ENCODE data around the gene MALAT1. TPM values are rescaled to one million over a fixed set of nuclear protein-coding genes. Genes with fewer than 3 reads are reported as not detected.
A peak's percentile ranks its signal among the peaks of the same experiment; 100 is the strongest.
"Not testable (repeated sequence)": the region's sequence is repeated elsewhere in the genome, so short reads cannot be mapped to it uniquely, and the experiment has no call there.

The MALAT1 gene
- total RNA-seq, 1 donor from 2014 or later, result 9,030 TPM

GRCh38 chr11:65516135-65516968 is 17.5 kb downstream of the MALAT1 start:
- no peak for DNase-seq (ENCODE audit: low spot score)
- H3F3A ChIP-seq (ENCODE audit: low read depth), result peaks cover 3% of the 10 kb centered on the region
- H3K4me1 Mint-ChIP-seq, result peaks cover 2% of the 10 kb centered on the region
- H2AFZ ChIP-seq (replicated peaks), result no peak overlapping the region
- no peak for TF ChIP-seq EZH2 (IDR thresholded peaks at IDR 0.05)
- TF ChIP-seq CTCF (IDR thresholded peaks at IDR 0.05), result no peak
- no peak for TF ChIP-seq EZH2phosphoT487 (IDR thresholded peaks at IDR 0.05)
- H3K27me3 Mint-ChIP-seq (ENCODE audit: insufficient read depth, low read depth), result peaks cover 6% of the 10 kb centered on the region
- H3K4me1 ChIP-seq, result no peaks in the 10 kb centered on the region
- H3K4me3 Mint-ChIP-seq, result peak overlapping the region; percentile 63
- no peaks in the 10 kb centered on the region for H3K36me3 ChIP-seq
- no peaks in the 10 kb centered on the region for H3K9me3 ChIP-seq (ENCODE audit: low read depth)
- peaks cover 2% of the 10 kb centered on the region for H3K36me3 Mint-ChIP-seq
- H3K9ac ChIP-seq, result no peak overlapping the region
- no peaks in the 10 kb centered on the region for H3K79me2 ChIP-seq (ENCODE audit: low read depth)
- no peak overlapping the region for H3K27ac ChIP-seq
- H3K9me3 Mint-ChIP-seq, result peaks cover 2% of the 10 kb centered on the region
- H3K4me2 ChIP-seq, result no peak overlapping the region
- H3K27ac Mint-ChIP-seq, result no peak overlapping the region
- H3K27me3 ChIP-seq, result no peaks in the 10 kb centered on the region
- H4K20me1 ChIP-seq (ENCODE audit: low read depth), result no peaks in the 10 kb centered on the region
- no peak overlapping the region for H3K4me3 ChIP-seq

GRCh38 chr11:65518941-65519549 is 20.2 kb downstream of the MALAT1 start:
- not testable (repeated sequence) for H3K27me3 Mint-ChIP-seq (ENCODE audit: insufficient read depth, low read depth); H3K79me2 ChIP-seq (ENCODE audit: low read depth); H3K27me3 ChIP-seq; DNase-seq (ENCODE audit: low spot score); H3K4me3 Mint-ChIP-seq; H3K4me3 ChIP-seq; H3K4me2 ChIP-seq; H3K9ac ChIP-seq; H4K20me1 ChIP-seq (ENCODE audit: low read depth); H3K27ac Mint-ChIP-seq; H3F3A ChIP-seq (ENCODE audit: low read depth); H3K9me3 ChIP-seq (ENCODE audit: low read depth); H2AFZ ChIP-seq (replicated peaks); H3K36me3 Mint-ChIP-seq; H3K4me1 ChIP-seq; H3K36me3 ChIP-seq; H3K27ac ChIP-seq; H3K9me3 Mint-ChIP-seq
- H3K4me1 Mint-ChIP-seq, result peaks cover 25% of the 10 kb centered on the region

- peak overlapping the region; percentile 36 for H3K4me3 Mint-ChIP-seq
- not testable (repeated sequence) for H3K9me3 Mint-ChIP-seq
Measured at GRCh38 chr11:65521777-65522521, 23.1 kb downstream of the MALAT1 start.

GRCh38 chr11:65522718-65523630 is 24.1 kb downstream of the MALAT1 start:
- not testable (repeated sequence) for H3K27me3 Mint-ChIP-seq (ENCODE audit: insufficient read depth, low read depth); H3F3A ChIP-seq (ENCODE audit: low read depth); DNase-seq (ENCODE audit: low spot score); H3K27me3 ChIP-seq; H3K9ac ChIP-seq; H3K4me3 ChIP-seq; H3K9me3 ChIP-seq (ENCODE audit: low read depth); H2AFZ ChIP-seq (replicated peaks); H3K27ac ChIP-seq; H3K4me2 ChIP-seq; H3K9me3 Mint-ChIP-seq; H3K36me3 Mint-ChIP-seq; H3K36me3 ChIP-seq
- Mint-ChIP-seq H3K27ac (peak overlapping the region; percentile 13), H3K4me1 (peaks cover 36% of the 10 kb centered on the region), H3K4me3 (peak overlapping the region; percentile 17)
- H4K20me1 ChIP-seq (ENCODE audit: low read depth), result peaks cover 31% of the 10 kb centered on the region
- peaks cover 15% of the 10 kb centered on the region for H3K79me2 ChIP-seq (ENCODE audit: low read depth)
- peaks cover 17% of the 10 kb centered on the region for H3K4me1 ChIP-seq

More at GRCh38 chr11:65521777-65522521, 23.1 kb downstream of the MALAT1 start:
- H3K4me2 ChIP-seq, result peak overlapping the region; percentile 5
- Mint-ChIP-seq H3K4me1 (peaks cover 34% of the 10 kb centered on the region), H3K27ac (peak overlapping the region; percentile 86)
- not testable (repeated sequence) for H3K4me3 ChIP-seq; H3F3A ChIP-seq (ENCODE audit: low read depth); H3K9ac ChIP-seq; H3K36me3 Mint-ChIP-seq; H3K9me3 ChIP-seq (ENCODE audit: low read depth); H3K27ac ChIP-seq; H3K27me3 ChIP-seq; H3K27me3 Mint-ChIP-seq (ENCODE audit: insufficient read depth, low read depth); H3K36me3 ChIP-seq; DNase-seq (ENCODE audit: low spot score)
- peaks cover 17% of the 10 kb centered on the region for H3K4me1 ChIP-seq
- H4K20me1 ChIP-seq (ENCODE audit: low read depth), result peaks cover 25% of the 10 kb centered on the region
- H2AFZ ChIP-seq (replicated peaks), result peak overlapping the region; percentile 73
- H3K79me2 ChIP-seq (ENCODE audit: low read depth), result peaks cover 15% of the 10 kb centered on the region

- not testable (repeated sequence) for H3F3A ChIP-seq (ENCODE audit: low read depth); H2AFZ ChIP-seq (replicated peaks); H3K9me3 ChIP-seq (ENCODE audit: low read depth); H3K36me3 ChIP-seq; H3K9ac ChIP-seq; H3K27me3 Mint-ChIP-seq (ENCODE audit: insufficient read depth, low read depth); H3K36me3 Mint-ChIP-seq; H3K27ac ChIP-seq; H3K4me3 ChIP-seq; H3K9me3 Mint-ChIP-seq; H3K27me3 ChIP-seq; DNase-seq (ENCODE audit: low spot score); H3K4me2 ChIP-seq
- Mint-ChIP-seq H3K27ac (peak overlapping the region; percentile 13), H3K4me1 (peaks cover 36% of the 10 kb centered on the region), H3K4me3 (peak overlapping the region; percentile 50)
- Histone ChIP-seq H3K4me1 (peaks cover 17% of the 10 kb centered on the region), H4K20me1 (ENCODE audit: low read depth) (peaks cover 32% of the 10 kb centered on the region), H3K79me2 (ENCODE audit: low read depth) (peaks cover 15% of the 10 kb centered on the region)
Measured at GRCh38 chr11:65523631-65523968, 24.8 kb downstream of the MALAT1 start.

Data from neural progenitor cell (in vitro differentiated cells).